Choroid plexus epithelial cell (primary cell): ENCODE measurements around the gene PAK6.

Source experiments
- DNase-seq: peaks from one replicate; pipeline ENCODE4 v3.0.0-alpha.2; 2010; ENCODE audit warnings: low read depth
- H3K4me3 ChIP-seq: 2 replicates; pipeline ENCODE4 v1.5.1; 2011; ENCODE audit warnings: low read depth, mild to moderate bottlenecking, control low read depth, low read length, moderate library complexity
- TF ChIP-seq, protein P1 (sequence below): conservative IDR thresholded peaks from 2 replicates; pipeline ENCODE4 v1.5.1; 2011; ENCODE audit warnings: low read depth, mild to moderate bottlenecking, control low read depth, inconsistent platforms, low read length, moderate library complexity

Gene PAK6

DNA sequence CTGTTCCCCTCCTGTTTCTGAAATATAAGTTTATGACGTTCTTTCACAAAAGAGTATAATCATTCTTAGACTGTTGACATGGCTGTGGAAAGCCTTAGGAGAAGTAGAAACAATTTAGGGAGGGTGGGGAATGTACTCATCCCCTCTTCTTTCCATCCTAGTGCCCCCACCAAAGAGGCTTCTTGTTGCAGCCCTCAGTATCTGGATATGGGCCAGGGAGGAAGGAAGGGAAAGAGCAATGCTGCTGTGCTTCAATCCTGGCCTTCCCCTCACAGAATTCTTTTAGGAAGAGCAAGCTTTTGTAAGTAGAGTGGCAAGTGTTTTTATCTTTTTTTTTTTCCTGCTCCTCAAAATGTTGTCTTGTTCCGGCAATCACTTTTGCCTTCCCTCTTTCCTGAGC lies 86.3 kb downstream of the PAK6 start:
- TF ChIP-seq, protein P1, sequence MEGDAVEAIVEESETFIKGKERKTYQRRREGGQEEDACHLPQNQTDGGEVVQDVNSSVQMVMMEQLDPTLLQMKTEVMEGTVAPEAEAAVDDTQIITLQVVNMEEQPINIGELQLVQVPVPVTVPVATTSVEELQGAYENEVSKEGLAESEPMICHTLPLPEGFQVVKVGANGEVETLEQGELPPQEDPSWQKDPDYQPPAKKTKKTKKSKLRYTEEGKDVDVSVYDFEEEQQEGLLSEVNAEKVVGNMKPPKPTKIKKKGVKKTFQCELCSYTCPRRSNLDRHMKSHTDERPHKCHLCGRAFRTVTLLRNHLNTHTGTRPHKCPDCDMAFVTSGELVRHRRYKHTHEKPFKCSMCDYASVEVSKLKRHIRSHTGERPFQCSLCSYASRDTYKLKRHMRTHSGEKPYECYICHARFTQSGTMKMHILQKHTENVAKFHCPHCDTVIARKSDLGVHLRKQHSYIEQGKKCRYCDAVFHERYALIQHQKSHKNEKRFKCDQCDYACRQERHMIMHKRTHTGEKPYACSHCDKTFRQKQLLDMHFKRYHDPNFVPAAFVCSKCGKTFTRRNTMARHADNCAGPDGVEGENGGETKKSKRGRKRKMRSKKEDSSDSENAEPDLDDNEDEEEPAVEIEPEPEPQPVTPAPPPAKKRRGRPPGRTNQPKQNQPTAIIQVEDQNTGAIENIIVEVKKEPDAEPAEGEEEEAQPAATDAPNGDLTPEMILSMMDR, result no peak
- peak overlapping the region; percentile 73 for H3K4me3 ChIP-seq
- no peak for DNase-seq

DNA sequence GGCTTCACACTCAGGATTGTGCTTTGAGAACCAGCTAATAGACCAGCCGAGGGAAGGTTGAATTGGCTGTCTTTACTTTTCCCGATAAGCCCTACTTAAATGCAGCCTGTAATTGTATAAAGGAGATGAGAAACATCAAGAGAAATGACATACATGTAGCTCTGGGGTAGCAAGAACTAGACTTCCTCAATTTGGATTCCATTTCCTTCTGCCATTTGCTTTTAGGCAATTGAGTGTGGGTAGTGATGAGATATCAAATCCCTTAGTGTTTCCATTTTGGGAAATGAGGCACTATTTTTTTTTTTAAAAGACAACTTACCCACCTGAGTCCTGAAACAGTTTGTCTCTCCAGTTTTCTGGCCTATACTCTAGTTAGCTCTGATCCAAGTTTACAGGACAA lies 86.8 kb downstream of the PAK6 start:
- TF ChIP-seq, protein P1, result no peak
- no peak overlapping the region for H3K4me3 ChIP-seq
- DNase-seq, result no peak
